SU-DHL-6 (cell line): Measurements from ENCODE around the gene UTS2R.
A peak's percentile ranks its signal among the peaks of the same experiment; 100 is the strongest.

Experiments used
- H2AFZ ChIP-seq: fragments of 200-600 bp; sonication (generic); 2 replicates; pipeline ENCODE4 v1.6.1; 2014; ENCODE audit warnings: low read depth, mild to moderate bottlenecking, moderate library complexity, mixed read lengths, antibody characterized with exemption, low read length; ENCODE audit not compliant: severe bottlenecking
- H3F3A ChIP-seq: fragments of 200-600 bp; shearing (Covaris generic); 2 replicates; pipeline ENCODE4 v1.6.0; 2016; ENCODE audit warnings: antibody characterized with exemption, mild to moderate bottlenecking; ENCODE audit not compliant: insufficient read depth
- H3K27ac ChIP-seq: fragments of 200-600 bp; sonication (generic); 2 replicates; pipeline ENCODE4 v1.5.1; 2016; ENCODE audit warnings: low read depth, mild to moderate bottlenecking, low read length, moderate library complexity, mixed read lengths
- H3K27me3 ChIP-seq: fragments of 200-600 bp; sonication (generic), shearing (Covaris generic); 2 replicates; pipeline ENCODE4 v1.6.0; 2014; ENCODE audit warnings: mild to moderate bottlenecking, low read length
- H3K36me3 ChIP-seq: fragments of 200-600 bp; sonication (generic); 2 replicates; pipeline ENCODE4 v1.6.1; 2014; ENCODE audit warnings: mild to moderate bottlenecking, low read length, mixed read lengths
- H3K4me2 ChIP-seq: fragments of 300-600, 200-600 bp; shearing (Covaris generic), sonication (generic); 2 replicates; pipeline ENCODE4 v1.6.0; 2014; ENCODE audit warnings: low read length, low read depth, mild to moderate bottlenecking; ENCODE audit not compliant: poor library complexity, severe bottlenecking
- H3K4me3 ChIP-seq: fragments of 200-600 bp; sonication (generic); 2 replicates; pipeline ENCODE4 v1.5.1; 2014; ENCODE audit warnings: antibody characterized with exemption, low read length, mild to moderate bottlenecking, mixed read lengths; ENCODE audit not compliant: insufficient read depth, poor library complexity, severe bottlenecking
- H3K79me2 ChIP-seq: fragments of 200-600 bp; sonication (generic); 2 replicates; pipeline ENCODE4 v1.6.1; 2014; ENCODE audit warnings: mild to moderate bottlenecking, low read length, moderate library complexity; ENCODE audit not compliant: insufficient read depth
- H3K9ac ChIP-seq: fragments of 200-600 bp; sonication (generic); 2 replicates; pipeline ENCODE4 v1.7.0; 2014; ENCODE audit warnings: mild to moderate bottlenecking, low read length
- H3K9me2 ChIP-seq: fragments of 200-600 bp; sonication (generic); replicated peaks from 2 replicates; pipeline ENCODE4 v1.6.1; 2014; ENCODE audit warnings: low read length; ENCODE audit not compliant: insufficient read depth
- H3K9me3 ChIP-seq: fragments of 200-600 bp; sonication (generic); 2 replicates; pipeline ENCODE4 v1.6.1; 2014; ENCODE audit warnings: low read length, mixed read lengths; ENCODE audit not compliant: insufficient read depth
- H4K20me1 ChIP-seq: fragments of 200-600 bp; sonication (generic); 2 replicates; pipeline ENCODE4 v1.6.1; 2014; ENCODE audit warnings: low read depth, mild to moderate bottlenecking, antibody characterized with exemption, low read length, moderate library complexity, mixed read lengths
- CTCF ChIP-seq: fragments of 200-600 bp; sonication (generic); IDR thresholded peaks from one replicate; pipeline ENCODE4 v1.5.1; 2017; ENCODE audit warnings: antibody characterized with exemption, mild to moderate bottlenecking, low read length, moderate library complexity; ENCODE audit not compliant: insufficient read depth, poor library complexity, severe bottlenecking
- EZH2phosphoT487 ChIP-seq: fragments of 200-600 bp; sonication (generic), shearing (Covaris generic); conservative IDR thresholded peaks from 2 replicates; pipeline ENCODE4 v1.6.1; 2018; ENCODE audit warnings: mild to moderate bottlenecking, antibody characterized with exemption, low read length, moderate library complexity, mixed read lengths

UTS2R gene

DNA sequence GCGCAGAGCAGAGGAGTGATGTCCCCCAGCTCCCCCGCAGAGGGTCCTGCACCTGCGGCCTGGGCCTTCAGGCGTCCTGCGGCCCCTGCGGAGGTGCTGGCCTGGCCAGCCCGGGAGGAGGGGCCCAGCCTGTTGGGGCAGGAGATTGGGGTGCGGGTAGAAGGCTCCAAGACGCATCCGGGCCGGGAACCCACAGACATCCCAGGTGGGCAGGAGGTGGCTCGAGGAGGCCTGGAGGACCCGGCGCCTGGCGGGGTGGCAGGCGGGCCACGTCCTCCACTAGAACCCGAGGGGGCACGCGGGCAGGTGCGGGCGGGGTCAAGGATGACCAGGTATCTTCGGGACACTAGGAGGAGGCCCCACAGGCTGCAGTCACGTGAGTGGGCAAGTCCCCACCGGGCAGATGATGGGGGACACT lies 37.4 kb upstream of the UTS2R start:
- no peaks in the 10 kb centered on the region for H3K27me3 ChIP-seq
- no peaks in the 10 kb centered on the region for H3K36me3 ChIP-seq
- no peaks in the 10 kb centered on the region for H3K9me2 ChIP-seq
- no peak overlapping the region for H3K4me2 ChIP-seq
- no peak overlapping the region for H3K27ac ChIP-seq
- H2AFZ ChIP-seq, result no peak overlapping the region
- no peaks in the 10 kb centered on the region for H3K79me2 ChIP-seq
- H3K9me3 ChIP-seq, result no peaks in the 10 kb centered on the region
- H3K4me3 ChIP-seq, result no peak overlapping the region
- H4K20me1 ChIP-seq, result no peaks in the 10 kb centered on the region
- no peak overlapping the region for H3K9ac ChIP-seq
- H3F3A ChIP-seq, result no peaks in the 10 kb centered on the region
- TF ChIP-seq EZH2phosphoT487, result no peak
- no peak for TF ChIP-seq CTCF

DNA sequence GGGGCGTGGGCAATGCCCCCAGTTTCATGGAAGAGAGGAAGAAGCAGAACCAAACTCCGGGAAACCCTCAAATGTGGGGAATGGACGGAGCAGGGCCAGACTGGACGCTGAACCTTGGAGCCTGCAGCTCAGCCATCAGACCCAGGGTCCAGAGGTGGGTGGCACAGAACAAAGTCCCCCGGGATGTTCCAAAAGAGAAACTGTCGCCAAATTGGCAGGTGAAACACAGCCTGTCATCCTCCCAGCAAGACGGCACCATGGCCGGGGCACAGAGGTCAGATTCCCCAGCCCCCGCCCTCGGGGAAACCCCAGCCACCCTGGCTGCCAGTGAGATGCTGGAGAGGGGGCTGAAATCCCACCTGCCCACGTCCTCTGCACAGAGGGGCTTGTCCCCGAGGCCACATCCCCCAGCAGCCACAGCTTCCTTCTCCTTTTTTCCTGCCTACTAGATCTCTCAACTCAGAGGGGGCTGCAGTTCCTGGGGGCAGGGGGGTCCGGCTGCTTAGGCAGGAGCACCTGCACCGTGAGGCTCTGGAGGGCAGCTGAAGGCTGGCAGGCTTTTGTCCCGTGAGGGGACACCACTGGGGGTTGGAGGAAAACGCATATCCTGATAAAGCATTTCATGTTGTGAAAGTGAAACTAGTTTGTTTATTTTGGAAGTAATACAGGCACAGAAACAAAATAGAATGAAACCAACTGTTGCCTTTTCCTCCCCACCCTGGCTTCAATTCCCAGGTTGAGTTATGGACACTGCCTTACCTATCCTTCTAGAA lies 36.8 kb upstream of the UTS2R start:
- Histone ChIP-seq H3K9ac (no peak overlapping the region), H3K27me3 (no peaks in the 10 kb centered on the region)

DNA sequence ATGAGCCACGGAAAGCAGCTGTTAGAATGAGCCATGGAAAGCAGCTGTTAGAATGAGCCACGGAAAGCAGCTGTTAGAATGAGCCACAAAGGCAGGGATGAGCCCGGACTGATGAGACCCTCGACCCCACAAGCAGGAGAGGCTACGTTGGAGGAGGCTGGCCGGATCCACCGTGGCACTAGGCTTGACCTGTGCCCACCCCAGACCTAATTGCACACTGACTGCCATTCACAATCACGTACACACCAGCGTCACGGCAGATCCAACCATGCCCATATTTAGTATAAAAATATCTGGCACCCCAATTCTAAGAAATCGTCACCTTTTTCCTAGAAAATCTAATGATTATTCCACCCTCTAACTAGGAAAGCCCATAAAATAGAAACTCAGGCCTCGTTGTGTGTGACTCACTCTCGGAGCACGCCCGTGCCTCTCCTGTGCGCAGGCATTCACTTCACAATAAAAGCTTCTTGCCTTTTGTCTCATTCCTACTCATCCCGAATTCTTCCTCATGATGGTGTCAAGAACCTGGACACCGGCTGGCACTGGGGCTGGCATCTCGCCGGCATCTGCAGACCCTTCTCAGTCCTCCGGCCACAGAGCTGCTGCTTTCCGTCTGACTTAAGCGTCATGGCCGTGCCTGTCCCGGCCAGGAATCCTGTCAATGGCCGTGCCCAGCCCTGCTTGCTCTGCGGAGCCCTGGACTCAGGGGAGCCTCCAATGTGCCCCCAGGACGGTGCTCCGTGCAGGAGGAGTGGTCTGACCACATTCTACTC lies 32.5 kb upstream of the UTS2R start:
- no peak overlapping the region for H3K27ac ChIP-seq
- H2AFZ ChIP-seq, result no peak overlapping the region
- no peaks in the 10 kb centered on the region for H4K20me1 ChIP-seq
- H3K9me3 ChIP-seq, result no peaks in the 10 kb centered on the region
- no peak overlapping the region for H3K4me3 ChIP-seq
- no peaks in the 10 kb centered on the region for H3K27me3 ChIP-seq
- H3K36me3 ChIP-seq, result no peaks in the 10 kb centered on the region
- TF ChIP-seq EZH2phosphoT487 (no peak), CTCF (no peak)
- H3K4me2 ChIP-seq, result no peak overlapping the region
- no peaks in the 10 kb centered on the region for H3K79me2 ChIP-seq
- no peaks in the 10 kb centered on the region for H3F3A ChIP-seq
- no peaks in the 10 kb centered on the region for H3K9me2 ChIP-seq
- H3K9ac ChIP-seq, result no peak overlapping the region

More for the DNA sequence above, 36.8 kb upstream of the UTS2R start:
- no peaks in the 10 kb centered on the region for H3K9me3 ChIP-seq
- H3K9me2 ChIP-seq, result no peaks in the 10 kb centered on the region
- H3K79me2 ChIP-seq, result no peaks in the 10 kb centered on the region
- no peak overlapping the region for H3K27ac ChIP-seq
- H3K36me3 ChIP-seq, result no peaks in the 10 kb centered on the region
- no peaks in the 10 kb centered on the region for H3F3A ChIP-seq
- H2AFZ ChIP-seq, result no peak overlapping the region
- H3K4me3 ChIP-seq, result no peak overlapping the region
- no peaks in the 10 kb centered on the region for H4K20me1 ChIP-seq
- TF ChIP-seq CTCF, result no peak
- no peak for TF ChIP-seq EZH2phosphoT487
- H3K4me2 ChIP-seq, result peak overlapping the region; percentile 26
